Natural killer cell (primary cell): Measurements from ENCODE around the gene ODAD3. TPM values are rescaled to one million over a fixed set of nuclear protein-coding genes. Genes with fewer than 3 reads are reported as not detected.

Experiments used
- ATAC-seq, 3 donors: fragments of 150-1000 bp in 2 of 3; fragments of 200-7000 bp in 1 of 3; cut with Tn5 transposase; 1 replicate in 1 of 3; 2 replicates in 2 of 3; pipeline ENCODE4 v1.10.0; 2021; ENCODE audit warnings: mild to moderate bottlenecking in 2 of 3, moderate library complexity in 2 of 3
- DNase-seq, 2 donors: peaks; one replicate each; pipeline versions ENCODE4 v3.0.0 to v3.0.0-alpha.2; 2013 to 2021; ENCODE audit warnings: mixed read lengths in 1 of 2
- H3K27ac ChIP-seq: one replicate; pipeline ENCODE4 v1.5.1; 2013; ENCODE audit warnings: mild to moderate bottlenecking, low read length
- H3K27me3 ChIP-seq: one replicate; pipeline ENCODE4 v1.6.1; 2013; ENCODE audit warnings: low read length; ENCODE audit not compliant: control insufficient read depth, insufficient read depth
- H3K36me3 ChIP-seq: one replicate; pipeline ENCODE4 v1.6.1; 2013; ENCODE audit warnings: low read length; ENCODE audit not compliant: control insufficient read depth, insufficient read depth
- H3K4me1 ChIP-seq: one replicate; pipeline ENCODE4 v1.6.1; 2013; ENCODE audit warnings: low read length; ENCODE audit not compliant: control insufficient read depth, insufficient read depth
- H3K4me3 ChIP-seq: one replicate; pipeline ENCODE4 v1.5.1; 2013; ENCODE audit warnings: low read length
- H3K9me3 ChIP-seq: one replicate; pipeline ENCODE4 v1.6.1; 2013; ENCODE audit warnings: low read length; ENCODE audit not compliant: control insufficient read depth, insufficient read depth
- H3K27ac Mint-ChIP-seq, 2 donors: one replicate each; pipeline ENCODE4 v1.8.0; 2022; ENCODE audit warnings: mild to moderate bottlenecking in 2 of 2, mixed read lengths in 2 of 2, moderate library complexity in 1 of 2
- H3K27me3 Mint-ChIP-seq, 2 donors: one replicate each; pipeline ENCODE4 v1.8.0; 2022; ENCODE audit warnings: low read depth in 2 of 2, mixed read lengths in 2 of 2
- H3K36me3 Mint-ChIP-seq: one replicate; pipeline ENCODE4 v1.8.0; 2022; ENCODE audit warnings: mixed read lengths
- H3K4me1 Mint-ChIP-seq, 2 donors: one replicate each; pipeline ENCODE4 v1.8.0; 2022; ENCODE audit warnings: mixed read lengths in 2 of 2
- H3K4me3 Mint-ChIP-seq: one replicate; pipeline ENCODE4 v1.8.0; 2022; ENCODE audit warnings: mild to moderate bottlenecking, moderate library complexity, mixed read lengths
- H3K9me3 Mint-ChIP-seq, 2 donors: one replicate each; pipeline ENCODE4 v1.8.0; 2022; ENCODE audit warnings: mixed read lengths in 2 of 2
- CTCF ChIP-seq: fragments of 200-600 bp; IDR thresholded peaks from one replicate; pipeline ENCODE4 v1.8.0; 2022; ENCODE audit warnings: antibody characterized with exemption
- WGBS: methylation state at CpG from one replicate; pipeline ENCODE4 v1.1.7; 2013; ENCODE audit warnings: missing lambda C conversion rate; ENCODE audit not compliant: insufficient coverage; 5-methylcytosine and 5-hydroxymethylcytosine counted together
- intact Hi-C: fragments of 100-400 bp; cut with micrococcal nuclease; formaldehyde crosslinking; loops from one replicate; pipeline ENCODE4 v1.14.2; 2022
- total RNA-seq, 4 donors: library from RNA; stranded (reverse); fragments of 120-200 nt in 1 of 4; gene quantifications; one replicate each; pipeline versions ENCODE4 v1.2.3 to v1.2.4, GENCODE V29; 2013 to 2022

Gene ODAD3
- total RNA-seq, 3 donors from 2014 or later (not counting 1 experiment from before 2014, with no cell fraction given): not detected

- Histone ChIP-seq H3K36me3 (no peaks in the 10 kb centered on the region), H3K4me3 (no peak overlapping the region), H3K27ac (no peak overlapping the region), H3K27me3 (no peaks in the 10 kb centered on the region), H3K4me1 (no peaks in the 10 kb centered on the region), H3K9me3 (no peaks in the 10 kb centered on the region)
- no peak for DNase-seq
- WGBS: 100% methylated on average over 1 of the region's 1 CpG
- Mint-ChIP-seq H3K27me3 (peaks cover 0 to 3% of the 10 kb centered on the region in 2 donors), H3K9me3 (no peaks in the 10 kb centered on the region), H3K36me3 (no peaks in the 10 kb centered on the region), H3K27ac (no peak overlapping the region), H3K4me1 (no peaks in the 10 kb centered on the region), H3K4me3 (no peak overlapping the region)
- intact Hi-C loops: no loop called here
- TF ChIP-seq CTCF: no peak
- ATAC-seq: no peak
Observed at GRCh38 chr19:11400798-11401197, 34.1 kb downstream of the ODAD3 start.

DNA sequence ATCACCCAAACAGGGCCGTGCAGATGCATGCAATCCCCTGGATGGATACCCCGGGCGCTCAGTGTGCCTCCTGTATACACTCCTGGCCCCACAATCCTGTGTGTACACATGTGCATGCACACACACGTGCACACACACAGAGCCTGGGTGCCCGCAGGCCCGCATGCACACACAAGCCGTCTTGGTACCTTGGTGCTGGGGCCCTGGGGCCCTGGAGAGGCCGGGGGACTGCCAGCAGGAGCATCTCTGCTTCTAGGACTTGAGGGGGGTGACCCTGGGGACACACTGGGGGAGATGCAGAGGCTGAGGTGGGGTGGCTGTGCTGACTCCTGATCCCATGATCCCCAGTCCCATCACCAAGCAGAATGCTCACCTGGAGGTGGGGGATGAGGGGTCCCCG is 35.3 kb downstream of the ODAD3 start:
- Histone ChIP-seq H3K27me3 (no peaks in the 10 kb centered on the region), H3K27ac (no peak overlapping the region), H3K9me3 (no peaks in the 10 kb centered on the region), H3K36me3 (no peaks in the 10 kb centered on the region), H3K4me3 (no peak overlapping the region), H3K4me1 (no peaks in the 10 kb centered on the region)
- ATAC-seq (no peak), DNase-seq (no peak)
- no peaks in the 10 kb centered on the region for H3K4me1 Mint-ChIP-seq
- H3K27ac Mint-ChIP-seq: no peak overlapping the region
- H3K9me3 Mint-ChIP-seq: no peaks in the 10 kb centered on the region
- H3K27me3 Mint-ChIP-seq: peaks cover 0 to 6% of the 10 kb centered on the region in 2 donors
- no peak for TF ChIP-seq CTCF
- intact Hi-C loops: no loop called here
- 93% methylated on average over 9 of the region's 9 CpGs for WGBS
- no peak overlapping the region for H3K4me3 Mint-ChIP-seq
- no peaks in the 10 kb centered on the region for H3K36me3 Mint-ChIP-seq

DNA sequence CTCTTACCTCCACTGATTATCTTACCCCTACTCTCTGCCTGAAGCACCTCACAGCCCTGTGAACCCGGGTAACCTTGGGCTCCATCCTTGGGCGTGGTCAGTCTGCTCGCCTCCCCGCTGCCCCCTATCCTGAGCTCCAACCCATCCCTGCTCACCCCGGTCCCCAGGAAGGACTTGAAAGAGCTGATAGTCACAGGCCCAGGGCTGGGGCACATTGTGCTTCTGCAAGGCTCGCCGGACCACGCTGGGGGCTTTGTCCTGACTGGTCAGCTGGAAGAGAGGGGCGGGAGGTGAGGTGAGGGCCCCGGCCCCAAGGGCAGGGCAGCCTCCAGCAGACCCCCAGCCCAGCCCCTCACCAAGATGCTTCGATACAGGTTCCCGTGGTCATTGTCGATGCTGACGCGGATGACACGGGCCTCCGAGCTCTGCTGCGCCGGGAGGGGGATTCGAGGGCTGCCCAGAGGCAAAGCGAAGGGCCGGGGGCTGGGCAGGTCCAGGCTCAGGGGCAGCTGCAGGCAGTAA is 37.8 kb downstream of the ODAD3 start:
- WGBS: 91% methylated on average over 22 of the region's 22 CpGs
- Histone ChIP-seq H3K9me3 (no peaks in the 10 kb centered on the region), H3K4me1 (no peaks in the 10 kb centered on the region), H3K4me3 (no peak overlapping the region), H3K27ac (no peak overlapping the region), H3K27me3 (no peaks in the 10 kb centered on the region), H3K36me3 (no peaks in the 10 kb centered on the region)
- Mint-ChIP-seq H3K27ac (no peak overlapping the region), H3K4me3 (no peak overlapping the region), H3K9me3 (no peaks in the 10 kb centered on the region), H3K27me3 (peaks cover 0 to 6% of the 10 kb centered on the region in 2 donors), H3K4me1 (no peaks in the 10 kb centered on the region), H3K36me3 (no peaks in the 10 kb centered on the region)
- DNase-seq (no peak), ATAC-seq (no peak)
- intact Hi-C loops: no loop called here
- no peak for TF ChIP-seq CTCF
